HCT116 (cell line): ENCODE measurements around the gene RXRA. TPM values are rescaled to one million over a fixed set of nuclear protein-coding genes. Genes with fewer than 3 reads are reported as not detected.
A peak's percentile ranks its signal among the peaks of the same experiment; 100 is the strongest.

Experiments used
- ATAC-seq: fragments of 200-7000 bp; cut with Tn5 transposase; 2 replicates; pipeline ENCODE4 v1.9.1; 2020; ENCODE audit warnings: mild to moderate bottlenecking, moderate library complexity
- BruUV-seq: library from RNA; stranded (reverse); fragments of 400-500 nt; replicated peaks from 2 replicates; lab custom pipeline; 2021; lab: Mats Ljungman, UMichigan
- CTCF ChIA-PET: fragments of 300-600 bp; sonication (Branson Sonifier 250); formaldehyde crosslinking; loops from one replicate; lab custom pipeline; 2021; ENCODE audit warnings: antibody characterized with exemption; lab: Charles Lee
- POLR2A ChIA-PET: fragments of 300-600, 350-600 bp; sonication (Branson Sonifier 250); formaldehyde crosslinking; loops from one replicate; lab custom pipeline; 2021; ENCODE audit warnings: antibody characterized with exemption; lab: Charles Lee
- RAD21 ChIA-PET, 2 experiments: fragments of 300-600 bp; sonication (Branson Sonifier 250); formaldehyde crosslinking; loops; one replicate each; lab custom pipeline; 2023; ENCODE audit warnings: low total read pairs in 2 of 2; ENCODE audit not compliant: uncharacterized antibody in 2 of 2, unreplicated experiment in 2 of 2, low non-redundant PET in 1 of 2; lab: Charles Lee
- DNase-seq: peaks from one replicate; pipeline ENCODE4 v3.0.0-alpha.2; 2010; ENCODE audit warnings: low read depth, low spot score
- H2AFZ ChIP-seq: fragments of 200-600 bp; shearing (Covaris generic), sonication (generic); 2 replicates; pipeline ENCODE4 v1.6.1; 2017; ENCODE audit warnings: low read depth, mixed run types, mixed read lengths, antibody characterized with exemption, low read length; ENCODE audit not compliant: poor library complexity, severe bottlenecking
- H3K27ac ChIP-seq: 2 replicates; pipeline ENCODE4 v1.5.1; 2012; ENCODE audit warnings: low read depth, low read length
- H3K27me3 ChIP-seq: fragments of 200-600 bp; sonication (generic); 2 replicates; pipeline ENCODE4 v1.6.1; 2016; ENCODE audit warnings: mixed run types, low read length, mixed read lengths; ENCODE audit not compliant: insufficient read depth
- H3K36me3 ChIP-seq, 2 experiments: fragments of 200-500 bp in 1 of 2; fragments of 200-600 bp in 1 of 2; sonication (Bioruptor generic) in 1 of 2; sonication (generic) in 1 of 2; 2 replicates each; pipeline versions ENCODE4 v1.5.1 to v1.6.1; 2014 to 2016; ENCODE audit warnings: low read length in 2 of 2, inconsistent platforms in 1 of 2, mixed read lengths in 1 of 2, mixed run types in 1 of 2; ENCODE audit not compliant: insufficient read depth in 2 of 2, control insufficient read depth in 1 of 2
- H3K4me1 ChIP-seq, 2 experiments: fragments of 200-600 bp in 1 of 2; sonication (generic) in 1 of 2; 2 replicates each; pipeline versions ENCODE4 v1.5.1 to v1.6.1; 2012 to 2017; ENCODE audit warnings: low read length in 2 of 2, inconsistent platforms in 1 of 2, mild to moderate bottlenecking in 1 of 2, mixed read lengths in 1 of 2, mixed run types in 1 of 2, moderate library complexity in 1 of 2; ENCODE audit not compliant: insufficient read depth in 2 of 2, control insufficient read depth in 1 of 2
- H3K4me2 ChIP-seq: fragments of 200-600 bp; sonication (generic); 2 replicates; pipeline ENCODE4 v1.6.1; 2017; ENCODE audit warnings: mixed run types, low read length, mixed read lengths
- H3K4me3 ChIP-seq, 2 experiments: fragments of 200-600 bp in 1 of 2; sonication (generic) in 1 of 2; replicated peaks in 1 of 2; 2 replicates each; pipeline ENCODE4 v1.5.1; 2011 to 2016; ENCODE audit warnings: low read length in 2 of 2, control low read depth in 1 of 2, low read depth in 1 of 2, mild to moderate bottlenecking in 1 of 2, mixed read lengths in 1 of 2, mixed run types in 1 of 2
- H3K79me2 ChIP-seq: fragments of 200-600 bp; sonication (generic); 2 replicates; pipeline ENCODE4 v1.6.1; 2017; ENCODE audit warnings: mild to moderate bottlenecking, mixed run types, low read length, moderate library complexity, mixed read lengths; ENCODE audit not compliant: insufficient read depth
- H3K9ac ChIP-seq: fragments of 200-600 bp; sonication (generic); 2 replicates; pipeline ENCODE4 v1.6.1; 2016; ENCODE audit warnings: low read length, mixed read lengths
- H3K9me2 ChIP-seq: fragments of 200-600 bp; sonication (generic), shearing (Covaris generic); 2 replicates; pipeline ENCODE4 v1.6.1; 2017; ENCODE audit warnings: mixed run types, mild to moderate bottlenecking, moderate library complexity; ENCODE audit not compliant: insufficient read depth
- H3K9me3 ChIP-seq, 2 experiments: fragments of 200-500 bp in 1 of 2; fragments of 200-600 bp in 1 of 2; sonication (Bioruptor generic) in 1 of 2; sonication (generic) in 1 of 2; 2 replicates each; pipeline ENCODE4 v1.6.1; 2014 to 2017; ENCODE audit warnings: low read length in 2 of 2, mixed read lengths in 2 of 2, inconsistent platforms in 1 of 2, low read depth in 1 of 2, mild to moderate bottlenecking in 1 of 2, mixed run types in 1 of 2, moderate library complexity in 1 of 2; ENCODE audit not compliant: control insufficient read depth in 1 of 2, insufficient read depth in 1 of 2
- H4K20me1 ChIP-seq: fragments of 200-600 bp; sonication (generic), shearing (Covaris generic); 2 replicates; pipeline ENCODE4 v1.6.1; 2017; ENCODE audit warnings: mixed run types, mild to moderate bottlenecking, moderate library complexity; ENCODE audit not compliant: insufficient read depth
- CEBPB ChIP-seq: IDR thresholded peaks from 2 replicates; pipeline ENCODE4 v1.6.1; 2012; ENCODE audit warnings: low read depth
- FOSL1 ChIP-seq: IDR thresholded peaks from 2 replicates; pipeline ENCODE4 v1.6.1; 2012; ENCODE audit warnings: low read depth
- MAX ChIP-seq: IDR thresholded peaks from 2 replicates; pipeline ENCODE4 v1.6.1; 2012
- REST ChIP-seq: IDR thresholded peaks from 2 replicates; pipeline ENCODE4 v1.6.1; 2012; ENCODE audit warnings: low read depth
- SIN3A ChIP-seq: IDR thresholded peaks from 2 replicates; pipeline ENCODE4 v1.6.1; 2012; ENCODE audit warnings: low read depth
- SP1 ChIP-seq: IDR thresholded peaks from 2 replicates; pipeline ENCODE4 v1.6.1; 2012; ENCODE audit warnings: low read depth
- SRF ChIP-seq: IDR thresholded peaks from 2 replicates; pipeline ENCODE4 v1.6.1; 2012; ENCODE audit warnings: low read depth
- YY1 ChIP-seq: IDR thresholded peaks from 2 replicates; pipeline ENCODE4 v1.6.1; 2011; ENCODE audit warnings: low read length, low read depth, moderate library complexity, mild to moderate bottlenecking; ENCODE audit not compliant: insufficient replicate concordance; ENCODE audit errors: extremely low read depth
- ZBTB33 ChIP-seq: IDR thresholded peaks from 2 replicates; pipeline ENCODE4 v1.6.1; 2011; ENCODE audit warnings: mild to moderate bottlenecking, low read length, moderate library complexity; ENCODE audit not compliant: insufficient replicate concordance; ENCODE audit errors: extremely low read depth
- intact Hi-C: fragments of 100-400 bp; cut with micrococcal nuclease; formaldehyde crosslinking; loops from 2 replicates; pipeline ENCODE4 v1.10.0; 2022
- total RNA-seq: library from RNA; stranded (reverse); gene quantifications from one replicate; pipeline ENCODE4 v1.2.1, GENCODE V29; 2021; ENCODE audit not compliant: unreplicated experiment

Gene RXRA
- total RNA-seq, 1 experiment from 2014 or later: 43.9 TPM

GRCh38 chr9:134455537-134455933 lies 129.3 kb downstream of the RXRA start:
- ATAC-seq: no peak
- Histone ChIP-seq H3K36me3 (no peaks in the 10 kb centered on the region), H3K9me3 (no peaks in the 10 kb centered on the region), H3K79me2 (no peaks in the 10 kb centered on the region), H3K9ac (no peak overlapping the region), H3K27me3 (no peaks in the 10 kb centered on the region), H3K4me3 (no peak overlapping the region), H2AFZ (no peak overlapping the region), H3K27ac (no peak overlapping the region), H3K4me2 (peak overlapping the region; percentile 56; the same call in 1 of the 2 replicates), H3K4me1 (peaks cover 6 to 15% of the 10 kb centered on the region in 2 experiments; a peak in 3 of 4 replicates), H3K9me2 (no peaks in the 10 kb centered on the region), H4K20me1 (no peaks in the 10 kb centered on the region)
- RAD21 ChIA-PET: no interaction called here
- DNase-seq: no peak
- intact Hi-C loops: no loop called here
- TF ChIP-seq ZBTB33: no peak
- CTCF ChIA-PET: no interaction called here
- POLR2A ChIA-PET: no interaction called here
- BruUV-seq: no TSS peak

GRCh38 chr9:134455934-134456755 lies 129.9 kb downstream of the RXRA start:
- Histone ChIP-seq H3K4me1 (peaks cover 6 to 15% of the 10 kb centered on the region in 2 experiments; a peak in 3 of 4 replicates), H4K20me1 (no peaks in the 10 kb centered on the region), H3K9me3 (peaks cover 0 to 4% of the 10 kb centered on the region in 2 experiments; a peak in 1 of 4 replicates), H3K4me3 (no peak overlapping the region), H2AFZ (peak overlapping the region; percentile 82), H3K4me2 (peak overlapping the region; percentile 56), H3K79me2 (no peaks in the 10 kb centered on the region), H3K27me3 (no peaks in the 10 kb centered on the region), H3K9ac (no peak overlapping the region), H3K27ac (no peak overlapping the region; the same call in 1 of the 2 replicates), H3K36me3 (no peaks in the 10 kb centered on the region), H3K9me2 (no peaks in the 10 kb centered on the region)
- ChIA-PET POLR2A (no interaction called here), CTCF (interaction anchor here (1.0 to 1.4 kb wide), 2 partner anchors 13 to 233 kb away, joined by 3 to 5 read pairs; no protein-coding TSS in a partner anchor), RAD21 (no interaction called here)
- peak; percentile 35 for DNase-seq
- TF ChIP-seq YY1: no peak
- TF ChIP-seq SP1: no peak
- no peak for TF ChIP-seq CEBPB
- TF ChIP-seq MAX: peak; percentile 51; the same call in 1 of the 2 replicates
- TF ChIP-seq REST: no peak
- TF ChIP-seq FOSL1: peak; percentile 46; the same call in 1 of the 2 replicates
- TF ChIP-seq SIN3A: no peak
- no peak for TF ChIP-seq SRF
- ATAC-seq: peak; percentile 72
- intact Hi-C loops: no loop called here
- BruUV-seq: no TSS peak
